ENCODE data around the gene DIAPH3.

The DIAPH3 gene

GRCh38 chr13:59702269-59702668 lies 461.5 kb downstream of the DIAPH3 start:
- TF ChIP-seq CTCF (IDR thresholded peaks at IDR 0.05; ENCODE audit: insufficient read depth, low read depth, low read length, missing control alignments): no peak
- no peak for DNase-seq (ENCODE audit: low read depth)
- no peak overlapping the region for H3K4me3 ChIP-seq (ENCODE audit: low read depth, low read length)

- DNase-seq (ENCODE audit: low read depth): no peak
- TF ChIP-seq CTCF (IDR thresholded peaks at IDR 0.05; ENCODE audit: insufficient read depth, low read depth, low read length, missing control alignments): no peak
- no peak overlapping the region for H3K4me3 ChIP-seq (ENCODE audit: low read depth, low read length)
Measured at GRCh38 chr13:59701261-59701660, 462.5 kb downstream of the DIAPH3 start.

GRCh38 chr13:59700281-59700680 lies 463.4 kb downstream of the DIAPH3 start:
- DNase-seq (ENCODE audit: low read depth): no peak
- H3K4me3 ChIP-seq (ENCODE audit: low read depth, low read length): no peak overlapping the region
- no peak for TF ChIP-seq CTCF (IDR thresholded peaks at IDR 0.05; ENCODE audit: insufficient read depth, low read depth, low read length, missing control alignments)

GRCh38 chr13:59696271-59696670 lies 467.5 kb downstream of the DIAPH3 start:
- no peak overlapping the region for H3K4me3 ChIP-seq (ENCODE audit: low read depth, low read length)
- no peak for DNase-seq (ENCODE audit: low read depth)
- no peak for TF ChIP-seq CTCF (IDR thresholded peaks at IDR 0.05; ENCODE audit: insufficient read depth, low read depth, low read length, missing control alignments)

GRCh38 chr13:59691501-59692066 lies 472.1 kb downstream of the DIAPH3 start:
- no peak for DNase-seq (ENCODE audit: low read depth)
- no peak for TF ChIP-seq CTCF (IDR thresholded peaks at IDR 0.05; ENCODE audit: insufficient read depth, low read depth, low read length, missing control alignments)
- no peak overlapping the region for H3K4me3 ChIP-seq (ENCODE audit: low read depth, low read length)

- H3K4me3 ChIP-seq (ENCODE audit: low read depth, low read length): no peak overlapping the region
- no peak for TF ChIP-seq CTCF (IDR thresholded peaks at IDR 0.05; ENCODE audit: insufficient read depth, low read depth, low read length, missing control alignments)
- DNase-seq (ENCODE audit: low read depth): no peak
Measured at GRCh38 chr13:59690857-59691500, 472.7 kb downstream of the DIAPH3 start.

- TF ChIP-seq CTCF (IDR thresholded peaks at IDR 0.05; ENCODE audit: insufficient read depth, low read depth, low read length, missing control alignments): no peak
Measured at GRCh38 chr13:59689057-59689456, 474.7 kb downstream of the DIAPH3 start.

More at GRCh38 chr13:59689057-59689456, 474.7 kb downstream of the DIAPH3 start:
- H3K4me3 ChIP-seq (ENCODE audit: low read depth, low read length): no peak overlapping the region
- DNase-seq (ENCODE audit: low read depth): no peak
